NCI-H1092 (cell line): ENCODE results near the gene SCYL2.
"Not testable (repeated sequence)": the region's sequence is repeated elsewhere in the genome, so short reads cannot be mapped to it uniquely, and the experiment has no call there.

ENCODE experiments used
- DNase-seq: peaks from one replicate; lab custom pipeline; 2025; lab: John Stamatoyannopoulos, UW

SCYL2 gene

GRCh38 chr12:100324498-100324897 is 57.5 kb downstream of the SCYL2 start:
- no peak for DNase-seq

- DNase-seq, result no peak
Observed at GRCh38 chr12:100326208-100326607, 59.2 kb downstream of the SCYL2 start.

- DNase-seq, result no peak
Observed at GRCh38 chr12:100329800-100330199, 62.8 kb downstream of the SCYL2 start.

GRCh38 chr12:100331871-100332270 is 64.9 kb downstream of the SCYL2 start:
- DNase-seq, result no peak

- DNase-seq, result no peak
Observed at GRCh38 chr12:100332852-100333251, 65.9 kb downstream of the SCYL2 start.

- no peak for DNase-seq
Observed at GRCh38 chr12:100337299-100337698, 70.3 kb downstream of the SCYL2 start.

GRCh38 chr12:100337727-100338126 is 70.8 kb downstream of the SCYL2 start:
- no peak for DNase-seq

- no peak for DNase-seq
Observed at GRCh38 chr12:100339071-100339470, 72.1 kb downstream of the SCYL2 start.

GRCh38 chr12:100342897-100343296 is 75.9 kb downstream of the SCYL2 start:
- not testable (repeated sequence) for DNase-seq

- DNase-seq, result not testable (repeated sequence)
Observed at GRCh38 chr12:100344351-100344750, 77.4 kb downstream of the SCYL2 start.

- DNase-seq, result no peak
Observed at GRCh38 chr12:100345020-100345767, 78.2 kb downstream of the SCYL2 start.

- no peak for DNase-seq
Observed at GRCh38 chr12:100346660-100347059, 79.7 kb downstream of the SCYL2 start.

GRCh38 chr12:100348657-100349454 is 81.9 kb downstream of the SCYL2 start:
- DNase-seq, result no peak

GRCh38 chr12:100356644-100357223 is 89.8 kb downstream of the SCYL2 start, which contains the start of gene SLC17A8:
Gene SLC17A8 (plus strand): TSS chr12:100357074. CDS start chr12:100357392, 318 bp downstream.
- peak; percentile 16 for DNase-seq

GRCh38 chr12:100359248-100359647 is 92.3 kb downstream of the SCYL2 start:
- DNase-seq, result no peak

- DNase-seq, result no peak
Observed at GRCh38 chr12:100359822-100360221, 92.8 kb downstream of the SCYL2 start.

- no peak for DNase-seq
Observed at GRCh38 chr12:100360450-100360849, 93.5 kb downstream of the SCYL2 start.

- no peak for DNase-seq
Observed at GRCh38 chr12:100364324-100364723, 97.3 kb downstream of the SCYL2 start.

GRCh38 chr12:100365411-100365810 is 98.4 kb downstream of the SCYL2 start:
- no peak for DNase-seq

- DNase-seq, result no peak
Observed at GRCh38 chr12:100368066-100368465, 101.1 kb downstream of the SCYL2 start.

- DNase-seq, result no peak
Observed at GRCh38 chr12:100371146-100371545, 104.2 kb downstream of the SCYL2 start.

GRCh38 chr12:100372853-100373640 is 106.1 kb downstream of the SCYL2 start:
- no peak for DNase-seq
